Testis (tissue), 3 donors: ENCODE data around the gene ADD1. TPM values are rescaled to one million over a fixed set of nuclear protein-coding genes. Genes with fewer than 3 reads are reported as not detected.

Experiments used
- DNase-seq: peaks from one replicate; pipeline ENCODE4 v3.0.0-alpha.2; 2019
- H3K27ac ChIP-seq, 2 donors: fragments of 200-600 bp; sonication (generic); one replicate each; pipeline ENCODE4 v1.5.1; 2019
- H3K27me3 ChIP-seq: fragments of 200-600 bp; sonication (generic); one replicate; pipeline ENCODE4 v1.5.1; 2019
- H3K36me3 ChIP-seq: fragments of 200-600 bp; sonication (generic); one replicate; pipeline ENCODE4 v1.5.1; 2017; ENCODE audit warnings: low read depth; ENCODE audit errors: missing control alignments
- H3K4me1 ChIP-seq: fragments of 200-600 bp; sonication (generic); one replicate; pipeline ENCODE4 v1.5.1; 2019
- H3K4me3 ChIP-seq, 2 donors: fragments of 200-600 bp; sonication (generic); one replicate each; pipeline ENCODE4 v1.5.1; 2017 to 2019
- H3K9me3 ChIP-seq: fragments of 200-600 bp; sonication (generic); one replicate; pipeline ENCODE4 v1.5.1; 2017
- CTCF ChIP-seq, 3 experiments: fragments of 450-650 bp in 2 of 3; fragments of 200-600 bp in 1 of 3; sonication (generic) in 1 of 3; IDR thresholded peaks; one replicate each; pipeline ENCODE4 v1.5.1; 2016 to 2019; ENCODE audit warnings: antibody characterized with exemption in 3 of 3, mild to moderate bottlenecking in 2 of 3, moderate library complexity in 1 of 3
- POLR2A ChIP-seq: fragments of 450-650 bp; IDR thresholded peaks from one replicate; pipeline ENCODE4 v1.6.1; 2017; ENCODE audit warnings: antibody characterized with exemption, mild to moderate bottlenecking, moderate library complexity
- WGBS, 2 donors: methylation state at CpG; one replicate each; pipeline ENCODE4 v1.1.5; 2018; 5-methylcytosine and 5-hydroxymethylcytosine counted together
- intact Hi-C: fragments of 100-400 bp; cut with DNase I; formaldehyde crosslinking; loops from one replicate; pipeline ENCODE4 v1.15.1; 2023; ENCODE audit warnings: low total_unique reads
- polyA plus RNA-seq: library from polyadenylated mRNA; stranded (reverse); fragments of 350-450 nt; fragmentation: Illumina TruSeq; extraction: RNeasy Lipid Tissue Mini Kit (QIAGEN cat#74804); gene quantifications from one replicate; pipeline ENCODE4 v1.2.3, GENCODE V29; 2014; ENCODE audit warnings: low read depth, low replicate concordance; ENCODE audit not compliant: insufficient read depth
- total RNA-seq, 2 donors: library from RNA; depleted of rRNA; stranded (reverse); fragments of >200 nt; gene quantifications; one replicate each; pipeline ENCODE4 v1.2.3, GENCODE V29; 2016

ADD1 gene
- total and polyA plus RNA-seq, 3 donors from 2014 or later, result 233 to 355 (median 318) TPM

GRCh38 chr4:2862528-2862927, 18.9 kb downstream of the ADD1 start:
- TF ChIP-seq CTCF (IDR thresholded peaks at IDR 0.05) (no peak), POLR2A (no peak)
- 29 to 30% methylated on average over 1 of the region's 1 CpG for WGBS, 2 donors
- Histone ChIP-seq H3K27ac (peak overlapping the region; percentile 59 to 77), H3K4me1 (peaks cover 83% of the 10 kb centered on the region), H3K36me3 (no peaks in the 10 kb centered on the region), H3K4me3 (no peak overlapping the region), H3K9me3 (no peaks in the 10 kb centered on the region), H3K27me3 (no peaks in the 10 kb centered on the region)
- intact Hi-C loops, result no loop called here
- DNase-seq, result no peak

- no peaks in the 10 kb centered on the region for H3K36me3 ChIP-seq
- H3K4me3 ChIP-seq, result no peak overlapping the region
- H3K4me1 ChIP-seq, result peaks cover 85% of the 10 kb centered on the region
- no peaks in the 10 kb centered on the region for H3K27me3 ChIP-seq
- DNase-seq, result no peak
- no peaks in the 10 kb centered on the region for H3K9me3 ChIP-seq
- peak overlapping the region in 1 of 2 donors; percentile 31 for H3K27ac ChIP-seq
- TF ChIP-seq POLR2A (no peak), CTCF (IDR thresholded peaks at IDR 0.05) (no peak)
- intact Hi-C loops, result no loop called here
Measured at GRCh38 chr4:2863649-2864048, 20.0 kb downstream of the ADD1 start.

GRCh38 chr4:2865196-2865780, 21.6 kb downstream of the ADD1 start:
- H3K27ac ChIP-seq, result no peak overlapping the region

GRCh38 chr4:2866160-2866861, 22.7 kb downstream of the ADD1 start:
- Histone ChIP-seq H3K27me3 (no peaks in the 10 kb centered on the region), H3K36me3 (no peaks in the 10 kb centered on the region), H3K9me3 (no peaks in the 10 kb centered on the region), H3K4me3 (no peak overlapping the region), H3K27ac (peak overlapping the region in 1 of 2 donors; percentile 15), H3K4me1 (peaks cover 80% of the 10 kb centered on the region)
- intact Hi-C loops, result no loop called here
- no peak for DNase-seq
- 54 to 64% methylated on average over 10 of the region's 10 CpGs for WGBS, 2 donors
- TF ChIP-seq CTCF (IDR thresholded peaks at IDR 0.05) (no peak), POLR2A (no peak)

More at GRCh38 chr4:2865196-2865780, 21.6 kb downstream of the ADD1 start:
- Histone ChIP-seq H3K9me3 (no peaks in the 10 kb centered on the region), H3K27me3 (no peaks in the 10 kb centered on the region), H3K4me1 (peaks cover 84% of the 10 kb centered on the region), H3K36me3 (no peaks in the 10 kb centered on the region), H3K4me3 (no peak overlapping the region)
- intact Hi-C loops, result no loop called here
- DNase-seq, result no peak
- 34 to 67% methylated on average over 2 of the region's 2 CpGs for WGBS, 2 donors
- TF ChIP-seq POLR2A, result no peak
- no peak for TF ChIP-seq CTCF (IDR thresholded peaks at IDR 0.05)
